ENCODE measurements around the gene CKLF. TPM values are rescaled to one million over a fixed set of nuclear protein-coding genes. Genes with fewer than 3 reads are reported as not detected.

Gene CKLF
- total RNA-seq, 1 experiment from 2014 or later: 47.9 TPM

DNA sequence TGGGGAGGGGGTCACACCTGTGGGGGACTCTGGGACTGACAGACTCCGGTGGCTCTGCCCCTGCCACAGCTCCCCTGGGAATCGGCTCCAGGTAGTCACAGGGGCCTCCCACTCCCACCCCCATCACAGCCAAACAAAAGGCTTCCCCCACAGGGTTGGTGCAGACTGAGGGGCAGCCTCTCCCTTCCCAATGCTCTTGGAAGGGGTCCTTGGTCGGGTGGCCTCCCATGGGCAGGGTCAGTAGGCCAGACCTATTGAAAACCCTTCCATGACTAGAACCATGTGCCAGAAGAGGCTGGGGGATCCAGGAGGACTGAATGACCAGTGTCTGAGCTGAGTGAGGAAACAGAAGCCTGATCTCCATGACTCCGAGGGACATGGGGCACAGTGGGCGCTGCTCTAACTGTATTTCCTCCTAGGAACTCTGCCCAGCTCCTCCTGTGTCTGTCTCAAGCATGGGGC, 31.1 kb upstream of the CKLF start:
- Histone ChIP-seq H3K4me1 (ENCODE audit: insufficient read depth, low read length, poor library complexity, severe bottlenecking) (peaks cover 11% of the 10 kb centered on the region), H3K27ac (ENCODE audit: low read depth, low read length, poor library complexity, severe bottlenecking) (no peak overlapping the region), H3K4me3 (ENCODE audit: low read depth, low read length, poor library complexity, severe bottlenecking) (no peak overlapping the region), H3K9me3 (ENCODE audit: low read depth, low read length, poor library complexity, severe bottlenecking) (no peaks in the 10 kb centered on the region), H3K27me3 (replicated peaks; ENCODE audit: insufficient read depth, low read depth, low read length, poor library complexity) (no peaks in the 10 kb centered on the region), H3K36me3 (ENCODE audit: insufficient read depth, low read length, poor library complexity, severe bottlenecking) (no peaks in the 10 kb centered on the region)
- no peak for DNase-seq (ENCODE audit: low spot score)
- TF ChIP-seq, protein P1, sequence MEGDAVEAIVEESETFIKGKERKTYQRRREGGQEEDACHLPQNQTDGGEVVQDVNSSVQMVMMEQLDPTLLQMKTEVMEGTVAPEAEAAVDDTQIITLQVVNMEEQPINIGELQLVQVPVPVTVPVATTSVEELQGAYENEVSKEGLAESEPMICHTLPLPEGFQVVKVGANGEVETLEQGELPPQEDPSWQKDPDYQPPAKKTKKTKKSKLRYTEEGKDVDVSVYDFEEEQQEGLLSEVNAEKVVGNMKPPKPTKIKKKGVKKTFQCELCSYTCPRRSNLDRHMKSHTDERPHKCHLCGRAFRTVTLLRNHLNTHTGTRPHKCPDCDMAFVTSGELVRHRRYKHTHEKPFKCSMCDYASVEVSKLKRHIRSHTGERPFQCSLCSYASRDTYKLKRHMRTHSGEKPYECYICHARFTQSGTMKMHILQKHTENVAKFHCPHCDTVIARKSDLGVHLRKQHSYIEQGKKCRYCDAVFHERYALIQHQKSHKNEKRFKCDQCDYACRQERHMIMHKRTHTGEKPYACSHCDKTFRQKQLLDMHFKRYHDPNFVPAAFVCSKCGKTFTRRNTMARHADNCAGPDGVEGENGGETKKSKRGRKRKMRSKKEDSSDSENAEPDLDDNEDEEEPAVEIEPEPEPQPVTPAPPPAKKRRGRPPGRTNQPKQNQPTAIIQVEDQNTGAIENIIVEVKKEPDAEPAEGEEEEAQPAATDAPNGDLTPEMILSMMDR (conservative IDR thresholded peaks at IDR 0.05; ENCODE audit: low read depth, low read length): no peak
- no peak for TF ChIP-seq EZH2 (IDR thresholded peaks at IDR 0.05; ENCODE audit: borderline replicate concordance, low read depth, low read length, poor library complexity, severe bottlenecking)
- intact Hi-C loops (cut with micrococcal nuclease; ENCODE audit: unreplicated experiment): no loop called here
- CTCF ChIA-PET: interaction anchor here (0.6 kb wide), 1 partner anchor 995 kb away, joined by 3 read pairs; no protein-coding TSS in a partner anchor
- BruUV-seq (replicated peaks): no TSS peak
- POLR2A ChIA-PET (ENCODE audit: low non-redundant PET): no interaction called here

DNA sequence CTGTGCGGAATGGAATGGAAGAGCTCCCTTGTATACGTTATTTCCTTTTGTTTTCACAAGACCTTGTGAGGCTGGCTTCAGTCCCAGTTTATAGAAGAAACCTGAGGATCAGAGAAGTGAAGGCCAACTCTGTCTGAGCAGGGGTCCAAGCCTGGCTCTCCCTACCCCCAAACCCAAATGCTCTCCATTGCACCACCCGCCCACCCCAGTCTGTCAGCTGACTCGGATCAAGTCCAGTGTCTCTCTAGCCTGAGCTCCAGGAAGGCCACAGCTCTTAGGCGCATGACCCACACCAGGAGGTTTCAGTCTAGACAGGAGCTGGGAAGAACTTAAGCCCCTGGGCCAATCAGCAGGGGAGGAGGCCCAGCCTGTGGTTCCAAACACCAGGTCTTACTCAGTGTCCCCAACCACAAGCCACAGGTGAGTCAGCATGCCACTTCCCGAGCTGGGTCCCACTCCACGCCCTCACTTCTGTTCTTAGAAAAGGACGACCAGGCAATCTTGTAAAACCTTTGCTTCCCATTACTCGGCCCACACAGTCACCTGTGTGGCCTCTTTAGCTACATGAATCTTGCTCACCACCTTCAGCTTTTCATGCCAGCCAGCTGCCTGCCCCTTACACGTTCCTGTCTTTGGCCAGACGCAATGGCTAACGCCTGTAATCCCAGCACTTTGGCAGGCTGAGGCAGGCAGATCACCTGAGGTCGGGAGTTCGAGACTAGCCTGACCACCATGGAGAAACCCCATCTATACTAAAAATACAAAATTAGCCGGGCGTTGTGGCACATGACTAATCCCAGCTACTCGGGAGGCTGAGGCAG, 30.2 kb upstream of the CKLF start:
- POLR2A ChIA-PET (ENCODE audit: low non-redundant PET): no interaction called here
- H3K27ac ChIP-seq (ENCODE audit: low read depth, low read length, poor library complexity, severe bottlenecking): no peak overlapping the region
- intact Hi-C loops (cut with micrococcal nuclease; ENCODE audit: unreplicated experiment): no loop called here

DNA sequence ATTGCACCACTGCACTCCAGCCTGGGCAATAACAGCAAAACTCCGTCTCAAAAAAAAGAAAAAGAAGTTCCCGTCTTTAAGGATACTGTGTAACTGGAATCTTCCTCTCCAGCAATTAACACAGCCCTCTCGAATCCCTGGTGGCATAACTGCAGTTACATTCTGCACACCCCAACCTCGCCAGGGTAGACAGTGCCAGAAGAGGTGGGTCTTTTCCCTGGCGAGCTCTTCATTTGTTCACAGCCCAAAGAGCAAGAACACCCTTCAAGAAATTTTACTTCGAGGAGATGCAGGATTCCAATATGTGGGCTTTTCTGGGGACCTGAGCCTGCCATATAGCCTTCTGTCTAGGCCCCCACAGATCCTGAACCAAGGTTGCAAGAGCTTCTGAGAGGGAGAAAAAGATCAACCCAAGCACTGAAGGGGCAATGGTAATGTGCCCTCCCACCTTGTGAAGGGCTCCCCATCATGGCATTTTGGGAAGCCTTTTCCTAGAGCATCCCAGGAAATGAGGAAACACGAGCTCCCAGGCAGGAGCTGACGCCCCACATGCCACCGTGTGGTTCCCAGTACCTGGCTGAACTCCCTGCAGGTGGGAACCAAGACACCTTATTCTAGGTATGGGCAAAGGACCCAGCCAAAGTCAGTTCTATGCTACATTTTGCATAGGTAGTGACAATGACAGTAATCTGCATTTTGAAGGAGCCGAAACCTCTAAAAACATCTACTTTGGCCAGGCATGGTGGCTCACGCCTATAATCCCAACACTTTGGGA, 29.4 kb upstream of the CKLF start:
- H3K9me3 ChIP-seq (ENCODE audit: low read depth, low read length, poor library complexity, severe bottlenecking): no peaks in the 10 kb centered on the region
- intact Hi-C loops (cut with micrococcal nuclease; ENCODE audit: unreplicated experiment): no loop called here
- H3K4me3 ChIP-seq (ENCODE audit: low read depth, low read length, poor library complexity, severe bottlenecking): no peak overlapping the region
- no peak for TF ChIP-seq EZH2 (IDR thresholded peaks at IDR 0.05; ENCODE audit: borderline replicate concordance, low read depth, low read length, poor library complexity, severe bottlenecking)
- TF ChIP-seq, protein P1 (conservative IDR thresholded peaks at IDR 0.05; ENCODE audit: low read depth, low read length): no peak
- ChIA-PET POLR2A (ENCODE audit: low non-redundant PET) (interaction anchor here (0.6 kb wide), 1 partner anchor 10 kb away, joined by 8 read pairs; no protein-coding TSS in a partner anchor), CTCF (no interaction called here)
- BruUV-seq (replicated peaks): no TSS peak
- no peak for DNase-seq (ENCODE audit: low spot score)
- no peaks in the 10 kb centered on the region for H3K4me1 ChIP-seq (ENCODE audit: insufficient read depth, low read length, poor library complexity, severe bottlenecking)
- H3K27ac ChIP-seq (ENCODE audit: low read depth, low read length, poor library complexity, severe bottlenecking): no peak overlapping the region
- H3K27me3 ChIP-seq (replicated peaks; ENCODE audit: insufficient read depth, low read depth, low read length, poor library complexity): no peaks in the 10 kb centered on the region
- H3K36me3 ChIP-seq (ENCODE audit: insufficient read depth, low read length, poor library complexity, severe bottlenecking): no peaks in the 10 kb centered on the region

More for the DNA sequence above, 30.2 kb upstream of the CKLF start:
- Histone ChIP-seq H3K4me3 (ENCODE audit: low read depth, low read length, poor library complexity, severe bottlenecking) (no peak overlapping the region), H3K9me3 (ENCODE audit: low read depth, low read length, poor library complexity, severe bottlenecking) (no peaks in the 10 kb centered on the region), H3K4me1 (ENCODE audit: insufficient read depth, low read length, poor library complexity, severe bottlenecking) (peaks cover 2% of the 10 kb centered on the region), H3K27me3 (replicated peaks; ENCODE audit: insufficient read depth, low read depth, low read length, poor library complexity) (no peaks in the 10 kb centered on the region), H3K36me3 (ENCODE audit: insufficient read depth, low read length, poor library complexity, severe bottlenecking) (no peaks in the 10 kb centered on the region)
- CTCF ChIA-PET: interaction anchor here (0.6 kb wide), 1 partner anchor 996 kb away, joined by 3 read pairs; no protein-coding TSS in a partner anchor
- DNase-seq (ENCODE audit: low spot score): no peak
- BruUV-seq (replicated peaks): no TSS peak
- TF ChIP-seq, protein P1 (conservative IDR thresholded peaks at IDR 0.05; ENCODE audit: low read depth, low read length): no peak
- no peak for TF ChIP-seq EZH2 (IDR thresholded peaks at IDR 0.05; ENCODE audit: borderline replicate concordance, low read depth, low read length, poor library complexity, severe bottlenecking)

All from A673 (cell line).